ENCODE data around the gene RALB.

Gene RALB, protein sequence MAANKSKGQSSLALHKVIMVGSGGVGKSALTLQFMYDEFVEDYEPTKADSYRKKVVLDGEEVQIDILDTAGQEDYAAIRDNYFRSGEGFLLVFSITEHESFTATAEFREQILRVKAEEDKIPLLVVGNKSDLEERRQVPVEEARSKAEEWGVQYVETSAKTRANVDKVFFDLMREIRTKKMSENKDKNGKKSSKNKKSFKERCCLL

DNA sequence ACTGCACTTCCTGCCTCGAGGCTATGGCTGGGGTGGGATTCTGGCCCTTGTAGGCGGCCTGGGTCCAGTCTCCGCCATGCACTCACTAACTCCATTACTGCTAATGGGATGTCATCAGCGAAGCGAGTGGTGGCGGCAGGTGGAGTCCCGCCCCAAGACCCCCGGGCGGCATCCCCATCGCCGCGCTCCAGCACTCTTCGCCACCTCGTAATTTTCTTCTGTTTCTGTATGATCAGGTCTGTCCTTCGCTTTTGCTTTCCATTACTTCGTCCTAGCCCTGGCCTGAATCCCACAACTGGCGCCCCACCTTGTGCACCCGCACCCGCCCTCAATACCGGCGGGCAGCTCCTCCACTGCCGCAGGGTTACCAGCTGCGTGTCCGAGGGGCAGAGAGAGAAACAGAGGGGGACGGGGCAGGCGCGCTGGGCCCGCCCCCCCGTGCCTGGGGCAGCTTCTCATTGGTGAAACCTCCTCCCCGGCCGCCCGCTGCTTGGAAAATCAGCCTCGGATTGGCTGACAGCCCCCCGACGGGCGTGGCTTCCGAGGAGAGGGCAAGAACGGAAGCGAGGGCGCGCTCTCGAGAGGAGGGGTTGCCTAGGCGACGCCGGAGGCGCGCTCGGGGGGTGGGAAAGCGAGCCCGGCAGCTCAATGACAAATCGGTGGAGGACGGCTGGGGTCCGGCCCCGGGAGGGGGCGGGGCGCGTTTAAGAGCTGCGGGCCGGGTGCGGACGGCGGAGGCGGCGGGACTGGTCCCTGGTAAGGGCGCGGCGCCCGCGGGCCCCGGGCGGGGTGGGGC lies at the start of gene RALB:
Gene RALB (plus strand): TSS at position 628 of the 796 bp plus-strand sequence. CDS start 25,813 bp downstream, outside the sequence.
- POLR2A ChIA-PET: interaction anchor here (0.9 kb wide), 1 partner anchor 16 kb away, joined by 5 read pairs; no protein-coding TSS in a partner anchor

DNA sequence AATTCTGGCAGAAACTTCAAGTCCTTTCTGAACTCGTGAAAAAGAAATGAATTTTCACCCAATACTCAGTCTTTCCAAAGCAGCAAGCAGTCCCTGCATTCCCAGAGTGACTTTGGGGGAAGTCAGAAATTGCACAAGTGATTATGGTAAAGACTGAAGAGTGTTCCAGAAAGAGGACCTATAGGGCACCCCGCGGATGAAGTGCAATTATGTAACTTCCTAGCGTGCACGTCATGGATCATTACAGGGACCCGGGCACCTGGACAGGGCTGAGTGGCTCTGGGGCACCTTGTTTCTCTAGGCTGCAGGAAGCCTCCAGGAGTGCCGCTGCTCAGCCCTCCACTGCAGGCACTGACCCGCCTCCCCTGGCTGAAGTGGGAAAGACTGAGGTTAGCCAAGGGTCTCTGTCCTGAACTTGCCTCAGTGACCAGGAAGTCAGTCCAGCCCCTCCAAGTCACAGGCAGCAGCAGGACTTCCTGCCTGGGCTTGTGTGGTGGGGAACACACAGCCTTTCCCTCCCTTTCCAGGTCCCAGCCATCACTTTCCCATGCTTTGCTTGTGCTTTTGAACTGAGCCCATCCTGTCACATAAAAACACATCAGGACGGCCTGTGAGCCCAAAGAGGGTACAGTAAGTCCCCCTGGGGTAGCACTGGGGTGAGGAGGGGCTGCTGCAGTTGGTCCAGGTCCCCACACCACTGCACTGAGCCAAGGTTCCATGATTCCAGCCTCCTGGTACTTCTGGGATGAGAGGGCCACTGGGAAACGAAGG lies 49.2 kb upstream of the RALB start:
- DNase-seq (ENCODE audit: extremely low spot score): no peak
- ChIA-PET CTCF (interaction anchor here (0.8 to 2.2 kb wide), 5 partner anchors 11 to 110 kb away, joined by 3 to 16 read pairs (median 5); no protein-coding TSS in a partner anchor), POLR2A (interaction anchor here (1.1 kb wide), 1 partner anchor 16 kb away, joined by 3 read pairs; no protein-coding TSS in a partner anchor)
- TF ChIP-seq, protein P1, sequence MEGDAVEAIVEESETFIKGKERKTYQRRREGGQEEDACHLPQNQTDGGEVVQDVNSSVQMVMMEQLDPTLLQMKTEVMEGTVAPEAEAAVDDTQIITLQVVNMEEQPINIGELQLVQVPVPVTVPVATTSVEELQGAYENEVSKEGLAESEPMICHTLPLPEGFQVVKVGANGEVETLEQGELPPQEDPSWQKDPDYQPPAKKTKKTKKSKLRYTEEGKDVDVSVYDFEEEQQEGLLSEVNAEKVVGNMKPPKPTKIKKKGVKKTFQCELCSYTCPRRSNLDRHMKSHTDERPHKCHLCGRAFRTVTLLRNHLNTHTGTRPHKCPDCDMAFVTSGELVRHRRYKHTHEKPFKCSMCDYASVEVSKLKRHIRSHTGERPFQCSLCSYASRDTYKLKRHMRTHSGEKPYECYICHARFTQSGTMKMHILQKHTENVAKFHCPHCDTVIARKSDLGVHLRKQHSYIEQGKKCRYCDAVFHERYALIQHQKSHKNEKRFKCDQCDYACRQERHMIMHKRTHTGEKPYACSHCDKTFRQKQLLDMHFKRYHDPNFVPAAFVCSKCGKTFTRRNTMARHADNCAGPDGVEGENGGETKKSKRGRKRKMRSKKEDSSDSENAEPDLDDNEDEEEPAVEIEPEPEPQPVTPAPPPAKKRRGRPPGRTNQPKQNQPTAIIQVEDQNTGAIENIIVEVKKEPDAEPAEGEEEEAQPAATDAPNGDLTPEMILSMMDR (IDR thresholded peaks at IDR 0.05; ENCODE audit: control extremely low read depth, extremely low read depth, low read depth, missing control alignments): no peak

More for the DNA sequence above, at the start of gene RALB:
- TF ChIP-seq, protein P1 (IDR thresholded peaks at IDR 0.05; ENCODE audit: control extremely low read depth, extremely low read depth, low read depth, missing control alignments): no peak
- DNase-seq (ENCODE audit: extremely low spot score): peak; percentile 99
- CTCF ChIA-PET: interaction anchor here (0.7 to 7.0 kb wide), 13 partner anchors 9 to 60 kb away, joined by 3 to 43 read pairs (median 5); no protein-coding TSS in a partner anchor

DNA sequence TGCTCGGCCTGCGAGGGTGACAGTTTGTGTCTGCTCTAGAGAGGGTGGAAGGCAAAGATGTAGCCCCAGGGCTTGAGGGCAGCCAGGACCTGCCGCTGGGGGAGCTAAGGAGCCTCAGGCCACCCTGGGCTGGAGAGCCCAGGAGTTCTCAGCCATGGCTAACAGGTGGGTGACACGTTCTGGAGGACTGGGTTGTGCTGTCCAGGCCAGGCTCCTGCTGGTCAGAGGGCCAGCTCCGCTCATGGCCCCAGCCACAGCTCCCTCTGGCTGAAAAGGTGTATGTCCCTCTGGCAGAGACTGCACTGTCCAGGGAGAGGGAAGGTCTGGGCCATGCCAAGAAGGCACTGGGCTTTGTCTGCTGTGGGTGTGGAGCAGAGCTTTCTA lies 48.6 kb upstream of the RALB start:
- ChIA-PET CTCF (interaction anchor here (0.8 to 2.2 kb wide), 4 partner anchors 11 to 110 kb away, joined by 3 to 16 read pairs (median 8); no protein-coding TSS in a partner anchor), POLR2A (interaction anchor here (1.1 kb wide), 1 partner anchor 15 kb away, joined by 3 read pairs; no protein-coding TSS in a partner anchor)
- DNase-seq (ENCODE audit: extremely low spot score): peak; percentile 14
- TF ChIP-seq, protein P1 (IDR thresholded peaks at IDR 0.05; ENCODE audit: control extremely low read depth, extremely low read depth, low read depth, missing control alignments): peak; percentile 12

DNA sequence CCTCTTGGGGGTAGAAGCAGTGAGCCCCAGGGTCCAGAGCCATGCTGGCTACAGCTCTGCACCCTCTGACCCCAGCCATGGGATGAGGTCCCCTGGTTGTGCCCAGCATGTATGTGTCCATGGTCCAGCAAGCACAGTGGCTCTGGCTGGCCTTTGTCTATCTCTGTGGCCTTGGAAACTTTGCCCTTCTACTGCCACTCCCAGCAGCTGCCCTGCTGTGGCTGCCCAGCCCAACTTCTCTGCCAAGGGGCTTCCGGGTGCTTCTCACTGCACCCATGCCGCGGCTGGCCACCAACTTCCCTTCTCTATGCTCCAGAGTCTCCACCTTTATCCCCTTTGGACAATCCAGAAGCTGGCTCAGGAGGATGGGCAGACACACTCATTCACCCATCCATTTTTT lies 48.2 kb upstream of the RALB start:
- POLR2A ChIA-PET: interaction anchor here (1.1 kb wide), 1 partner anchor 15 kb away, joined by 3 read pairs; no protein-coding TSS in a partner anchor
- CTCF ChIA-PET: interaction anchor here (0.8 to 2.2 kb wide), 5 partner anchors 9 to 109 kb away, joined by 3 to 16 read pairs (median 6); no protein-coding TSS in a partner anchor
- DNase-seq (ENCODE audit: extremely low spot score): peak; percentile 3
- TF ChIP-seq, protein P1 (IDR thresholded peaks at IDR 0.05; ENCODE audit: control extremely low read depth, extremely low read depth, low read depth, missing control alignments): no peak

DNA sequence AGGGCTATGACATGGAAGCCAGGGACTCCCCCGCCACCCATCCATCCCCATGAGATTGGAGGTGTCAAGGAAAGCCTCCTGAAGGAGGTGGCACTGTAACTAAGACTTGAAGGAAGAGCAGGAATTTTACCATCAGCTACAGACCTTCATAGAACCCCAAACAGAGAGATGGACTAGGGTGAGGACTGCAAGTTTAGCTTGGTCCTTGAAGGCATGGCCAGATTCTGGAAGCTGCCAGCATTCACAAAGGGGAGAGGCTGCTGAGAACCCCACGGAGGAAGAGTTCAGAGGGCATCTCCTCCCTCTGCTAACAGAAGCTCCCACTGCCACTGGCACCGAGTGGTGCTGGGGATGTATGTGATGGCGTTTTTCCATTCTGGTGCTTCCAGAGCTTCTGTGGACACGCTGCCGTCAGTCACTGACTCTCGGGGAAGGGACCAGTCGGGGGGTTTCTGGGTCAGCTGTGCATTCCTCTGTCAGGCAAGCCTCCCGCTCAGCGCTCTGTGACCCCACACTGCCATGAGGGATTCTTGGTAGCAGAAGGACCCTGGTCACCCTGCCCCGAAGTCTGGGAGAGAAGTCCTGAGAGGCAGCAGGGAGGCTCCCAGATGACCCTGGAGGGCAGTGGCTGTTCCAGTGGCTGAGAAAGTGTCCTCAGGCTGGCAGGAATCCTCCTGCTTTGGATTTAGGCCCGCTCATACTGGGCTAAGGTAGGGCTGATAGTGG lies 47.5 kb upstream of the RALB start:
- POLR2A ChIA-PET: interaction anchor here (1.1 kb wide), 1 partner anchor 14 kb away, joined by 3 read pairs; no protein-coding TSS in a partner anchor
- peak; percentile 4 for DNase-seq (ENCODE audit: extremely low spot score)
- TF ChIP-seq, protein P1 (IDR thresholded peaks at IDR 0.05; ENCODE audit: control extremely low read depth, extremely low read depth, low read depth, missing control alignments): no peak
- CTCF ChIA-PET: interaction anchor here (1.2 to 2.2 kb wide), 4 partner anchors 9 to 108 kb away, joined by 5 to 16 read pairs (median 9); no protein-coding TSS in a partner anchor

Data from GM10248 (cell line).